Smooth muscle cell (in vitro differentiated cells): Measurements from ENCODE around the gene SOD3. TPM values are rescaled to one million over a fixed set of nuclear protein-coding genes. Genes with fewer than 3 reads are reported as not detected.

Source experiments
- DNase-seq: peaks from one replicate; lab custom pipeline; 2025; ENCODE audit not compliant: unreplicated experiment; lab: John Stamatoyannopoulos, UW
- H2AFZ ChIP-seq: fragments of 200-600 bp; sonication (generic); 2 replicates; pipeline ENCODE4 v1.6.0; 2016; ENCODE audit warnings: antibody characterized with exemption, low read depth, mild to moderate bottlenecking
- H3F3A ChIP-seq: fragments of 200-600 bp; sonication (generic); 2 replicates; pipeline ENCODE4 v1.6.0; 2017; ENCODE audit warnings: antibody characterized with exemption, low read depth
- H3K27ac ChIP-seq: fragments of 200-600 bp; sonication (generic); 2 replicates; pipeline ENCODE4 v1.5.1; 2016; ENCODE audit warnings: low read depth, mild to moderate bottlenecking
- H3K27me3 ChIP-seq: fragments of 200-600 bp; sonication (generic); 2 replicates; pipeline ENCODE4 v1.6.1; 2016; ENCODE audit warnings: low read depth, mild to moderate bottlenecking
- H3K36me3 ChIP-seq: fragments of 200-600 bp; sonication (generic); 2 replicates; pipeline ENCODE4 v1.5.1; 2016; ENCODE audit warnings: low read depth
- H3K4me1 ChIP-seq: fragments of 200-600 bp; sonication (generic); 2 replicates; pipeline ENCODE4 v1.5.1; 2016; ENCODE audit warnings: low read depth
- H3K4me2 ChIP-seq: fragments of 200-600 bp; sonication (generic); 2 replicates; pipeline ENCODE4 v1.6.0; 2016; ENCODE audit warnings: mild to moderate bottlenecking
- H3K4me3 ChIP-seq: fragments of 200-600 bp; sonication (generic); 2 replicates; pipeline ENCODE4 v1.5.1; 2016; ENCODE audit warnings: mild to moderate bottlenecking
- H3K79me2 ChIP-seq: fragments of 200-600 bp; sonication (generic); 2 replicates; pipeline ENCODE4 v1.6.0; 2016; ENCODE audit warnings: low read depth, mild to moderate bottlenecking
- H3K9ac ChIP-seq: fragments of 200-600 bp; sonication (generic); 2 replicates; pipeline ENCODE4 v1.6.0; 2016; ENCODE audit warnings: low read depth
- H3K9me3 ChIP-seq: fragments of 200-600 bp; sonication (generic); replicated peaks from 2 replicates; pipeline ENCODE4 v1.5.1; 2016; ENCODE audit warnings: low read depth
- H4K20me1 ChIP-seq: fragments of 200-600 bp; sonication (generic); 2 replicates; pipeline ENCODE4 v1.6.0; 2016; ENCODE audit warnings: low read depth
- WGBS: methylation state at CpG from one replicate; pipeline ENCODE4 v1.1.7; 2016; ENCODE audit warnings: low lambda C conversion rate; 5-methylcytosine and 5-hydroxymethylcytosine counted together
- polyA plus RNA-seq: library from polyadenylated mRNA; unstranded; fragments of >200 nt; fragmentation: Nextera tagmentation; extraction: Ambion mirVana; gene quantifications from 2 replicates; pipeline ENCODE4 v1.2.1, GENCODE V29; 2016
- total RNA-seq: library from RNA; depleted of rRNA; stranded (reverse); fragments of >200 nt; gene quantifications from 2 replicates; pipeline ENCODE4 v1.2.3, GENCODE V29; 2014
- TF ChIP-seq, protein P1 (sequence below): fragments of 200-600 bp; sonication (generic); IDR thresholded peaks from 2 replicates; pipeline ENCODE4 v1.5.1; 2017; ENCODE audit warnings: borderline replicate concordance, mild to moderate bottlenecking, antibody characterized with exemption; ENCODE audit not compliant: insufficient read depth, poor library complexity, severe bottlenecking

Gene SOD3
- total and polyA plus RNA-seq, 2 experiments from 2014 or later: 24.4 to 71.9 TPM

DNA sequence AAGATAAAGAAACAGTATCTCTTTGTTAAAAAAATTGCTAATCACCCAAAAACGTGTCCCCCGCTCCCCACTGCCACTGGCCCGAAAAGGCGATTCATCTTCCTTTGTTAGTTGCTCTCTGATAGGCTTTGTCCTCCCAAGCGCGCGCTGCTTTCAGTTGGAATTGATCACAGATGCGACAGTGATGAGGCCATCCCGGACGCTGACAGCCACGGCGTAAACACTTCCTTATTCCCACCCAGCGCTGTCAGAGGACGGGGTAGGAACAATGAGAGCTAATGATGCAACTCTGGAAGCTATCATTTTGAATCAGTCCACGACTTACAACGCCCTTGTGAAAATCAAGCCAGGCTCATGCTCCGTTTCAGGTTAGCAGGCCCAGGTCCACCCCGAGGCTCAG lies 21.4 kb downstream of the SOD3 start:
- Histone ChIP-seq H3K27me3 (no peaks in the 10 kb centered on the region), H3K4me3 (no peak overlapping the region), H2AFZ (no peak overlapping the region), H3K36me3 (no peaks in the 10 kb centered on the region), H4K20me1 (no peaks in the 10 kb centered on the region), H3K4me2 (no peak overlapping the region), H3K9me3 (no peaks in the 10 kb centered on the region), H3F3A (no peaks in the 10 kb centered on the region), H3K4me1 (peaks cover 7% of the 10 kb centered on the region), H3K9ac (no peak overlapping the region), H3K27ac (no peak overlapping the region), H3K79me2 (no peaks in the 10 kb centered on the region)
- DNase-seq: no peak
- TF ChIP-seq, protein P1, sequence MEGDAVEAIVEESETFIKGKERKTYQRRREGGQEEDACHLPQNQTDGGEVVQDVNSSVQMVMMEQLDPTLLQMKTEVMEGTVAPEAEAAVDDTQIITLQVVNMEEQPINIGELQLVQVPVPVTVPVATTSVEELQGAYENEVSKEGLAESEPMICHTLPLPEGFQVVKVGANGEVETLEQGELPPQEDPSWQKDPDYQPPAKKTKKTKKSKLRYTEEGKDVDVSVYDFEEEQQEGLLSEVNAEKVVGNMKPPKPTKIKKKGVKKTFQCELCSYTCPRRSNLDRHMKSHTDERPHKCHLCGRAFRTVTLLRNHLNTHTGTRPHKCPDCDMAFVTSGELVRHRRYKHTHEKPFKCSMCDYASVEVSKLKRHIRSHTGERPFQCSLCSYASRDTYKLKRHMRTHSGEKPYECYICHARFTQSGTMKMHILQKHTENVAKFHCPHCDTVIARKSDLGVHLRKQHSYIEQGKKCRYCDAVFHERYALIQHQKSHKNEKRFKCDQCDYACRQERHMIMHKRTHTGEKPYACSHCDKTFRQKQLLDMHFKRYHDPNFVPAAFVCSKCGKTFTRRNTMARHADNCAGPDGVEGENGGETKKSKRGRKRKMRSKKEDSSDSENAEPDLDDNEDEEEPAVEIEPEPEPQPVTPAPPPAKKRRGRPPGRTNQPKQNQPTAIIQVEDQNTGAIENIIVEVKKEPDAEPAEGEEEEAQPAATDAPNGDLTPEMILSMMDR: no peak
- WGBS: 89% methylated on average over 18 of the region's 18 CpGs

GRCh38 chr4:24820541-24820940 lies 25.2 kb downstream of the SOD3 start:
- no peak for DNase-seq
- H3K9me3 ChIP-seq: no peaks in the 10 kb centered on the region
- no peak overlapping the region for H3K27ac ChIP-seq
- H2AFZ ChIP-seq: no peak overlapping the region
- H3K4me1 ChIP-seq: peaks cover 6% of the 10 kb centered on the region
- no peaks in the 10 kb centered on the region for H4K20me1 ChIP-seq
- no peak overlapping the region for H3K9ac ChIP-seq
- no peaks in the 10 kb centered on the region for H3K79me2 ChIP-seq
- H3K27me3 ChIP-seq: no peaks in the 10 kb centered on the region
- no peak overlapping the region for H3K4me3 ChIP-seq
- no peaks in the 10 kb centered on the region for H3F3A ChIP-seq
- H3K36me3 ChIP-seq: no peaks in the 10 kb centered on the region
- TF ChIP-seq, protein P1: no peak
- H3K4me2 ChIP-seq: no peak overlapping the region

DNA sequence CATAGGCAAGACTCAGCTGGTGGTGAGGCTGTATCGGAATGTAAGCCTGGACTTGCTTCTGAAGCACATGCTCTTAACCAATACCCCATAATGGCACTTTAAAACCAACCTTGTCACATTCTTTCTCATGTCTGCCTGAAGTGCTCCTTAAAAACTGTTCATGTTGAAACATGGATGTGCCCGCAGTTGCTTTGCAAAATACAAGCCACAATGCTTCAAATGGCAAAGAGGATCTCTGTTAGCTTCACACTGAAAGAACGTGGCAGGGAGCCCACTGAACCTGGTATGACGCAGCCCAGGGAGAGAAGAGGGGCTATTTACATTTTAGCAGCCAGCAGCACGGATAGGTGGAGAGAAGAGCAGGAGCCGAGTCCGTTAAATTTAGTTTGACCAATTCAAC lies 29.3 kb downstream of the SOD3 start:
- no peak overlapping the region for H3K27ac ChIP-seq
- H3K9ac ChIP-seq: no peak overlapping the region

GRCh38 chr4:24831637-24832036 lies 36.3 kb downstream of the SOD3 start:
- H2AFZ ChIP-seq: no peak overlapping the region

More for the DNA sequence above, 29.3 kb downstream of the SOD3 start:
- no peaks in the 10 kb centered on the region for H3K36me3 ChIP-seq
- H3K27me3 ChIP-seq: no peaks in the 10 kb centered on the region
- H3K4me3 ChIP-seq: no peak overlapping the region
- TF ChIP-seq, protein P1: no peak
- no peaks in the 10 kb centered on the region for H3K79me2 ChIP-seq
- 78% methylated on average over 7 of the region's 7 CpGs for WGBS
- H3K4me2 ChIP-seq: no peak overlapping the region
- H3K4me1 ChIP-seq: no peaks in the 10 kb centered on the region
- H3K9me3 ChIP-seq: no peaks in the 10 kb centered on the region
- no peak overlapping the region for H2AFZ ChIP-seq
- H4K20me1 ChIP-seq: no peaks in the 10 kb centered on the region
- H3F3A ChIP-seq: no peaks in the 10 kb centered on the region
- DNase-seq: no peak

More at GRCh38 chr4:24831637-24832036, 36.3 kb downstream of the SOD3 start:
- Histone ChIP-seq H3K4me3 (no peak overlapping the region), H3K27ac (no peak overlapping the region), H3F3A (no peaks in the 10 kb centered on the region), H3K79me2 (no peaks in the 10 kb centered on the region), H3K9me3 (no peaks in the 10 kb centered on the region), H4K20me1 (no peaks in the 10 kb centered on the region), H3K9ac (no peak overlapping the region), H3K4me1 (no peaks in the 10 kb centered on the region), H3K36me3 (peaks cover 5% of the 10 kb centered on the region), H3K27me3 (no peaks in the 10 kb centered on the region), H3K4me2 (no peak overlapping the region)
- TF ChIP-seq, protein P1: no peak
- DNase-seq: no peak
- 98% methylated on average over 3 of the region's 3 CpGs for WGBS
